ENCODE data around the gene TDP1.

DNA sequence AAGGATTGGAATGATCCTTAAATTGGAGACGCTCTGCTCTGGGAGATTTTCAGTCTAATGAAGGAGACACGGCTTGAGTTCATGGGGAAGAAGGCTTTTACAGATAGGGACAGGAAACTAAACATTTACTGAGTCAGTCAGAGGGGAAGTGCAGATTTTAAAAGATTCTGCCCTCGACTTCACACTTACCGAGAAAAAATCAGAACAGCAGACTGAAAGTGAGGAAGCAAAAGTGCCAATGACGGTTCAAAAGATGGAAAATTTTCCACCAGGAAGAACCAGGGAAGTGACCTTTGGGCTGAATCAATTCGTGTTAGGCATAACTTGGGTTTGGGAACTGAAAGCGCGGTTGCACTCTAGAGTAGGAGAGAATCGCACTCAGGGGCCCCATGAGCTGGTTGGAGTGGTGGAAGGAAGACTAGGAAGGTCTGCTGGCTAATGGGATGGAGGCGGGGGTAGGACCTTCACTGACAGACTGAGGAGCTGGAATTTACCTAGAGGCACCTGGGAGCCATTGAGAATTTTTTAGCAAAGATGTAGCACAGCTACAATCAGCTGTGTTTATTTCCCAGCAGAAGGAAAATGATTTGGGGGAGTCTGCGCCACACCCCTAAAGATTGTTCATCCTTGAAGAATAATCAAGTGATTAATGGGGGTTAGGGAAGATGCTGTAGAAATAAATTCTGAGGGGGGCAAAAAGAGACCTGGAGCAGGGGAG is 107.3 kb downstream of the TDP1 start:
- TF ChIP-seq, protein P1, sequence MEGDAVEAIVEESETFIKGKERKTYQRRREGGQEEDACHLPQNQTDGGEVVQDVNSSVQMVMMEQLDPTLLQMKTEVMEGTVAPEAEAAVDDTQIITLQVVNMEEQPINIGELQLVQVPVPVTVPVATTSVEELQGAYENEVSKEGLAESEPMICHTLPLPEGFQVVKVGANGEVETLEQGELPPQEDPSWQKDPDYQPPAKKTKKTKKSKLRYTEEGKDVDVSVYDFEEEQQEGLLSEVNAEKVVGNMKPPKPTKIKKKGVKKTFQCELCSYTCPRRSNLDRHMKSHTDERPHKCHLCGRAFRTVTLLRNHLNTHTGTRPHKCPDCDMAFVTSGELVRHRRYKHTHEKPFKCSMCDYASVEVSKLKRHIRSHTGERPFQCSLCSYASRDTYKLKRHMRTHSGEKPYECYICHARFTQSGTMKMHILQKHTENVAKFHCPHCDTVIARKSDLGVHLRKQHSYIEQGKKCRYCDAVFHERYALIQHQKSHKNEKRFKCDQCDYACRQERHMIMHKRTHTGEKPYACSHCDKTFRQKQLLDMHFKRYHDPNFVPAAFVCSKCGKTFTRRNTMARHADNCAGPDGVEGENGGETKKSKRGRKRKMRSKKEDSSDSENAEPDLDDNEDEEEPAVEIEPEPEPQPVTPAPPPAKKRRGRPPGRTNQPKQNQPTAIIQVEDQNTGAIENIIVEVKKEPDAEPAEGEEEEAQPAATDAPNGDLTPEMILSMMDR (IDR thresholded peaks at IDR 0.05; ENCODE audit: low read depth, low read length, missing input control), result no peak
- TF ChIP-seq, protein P2, sequence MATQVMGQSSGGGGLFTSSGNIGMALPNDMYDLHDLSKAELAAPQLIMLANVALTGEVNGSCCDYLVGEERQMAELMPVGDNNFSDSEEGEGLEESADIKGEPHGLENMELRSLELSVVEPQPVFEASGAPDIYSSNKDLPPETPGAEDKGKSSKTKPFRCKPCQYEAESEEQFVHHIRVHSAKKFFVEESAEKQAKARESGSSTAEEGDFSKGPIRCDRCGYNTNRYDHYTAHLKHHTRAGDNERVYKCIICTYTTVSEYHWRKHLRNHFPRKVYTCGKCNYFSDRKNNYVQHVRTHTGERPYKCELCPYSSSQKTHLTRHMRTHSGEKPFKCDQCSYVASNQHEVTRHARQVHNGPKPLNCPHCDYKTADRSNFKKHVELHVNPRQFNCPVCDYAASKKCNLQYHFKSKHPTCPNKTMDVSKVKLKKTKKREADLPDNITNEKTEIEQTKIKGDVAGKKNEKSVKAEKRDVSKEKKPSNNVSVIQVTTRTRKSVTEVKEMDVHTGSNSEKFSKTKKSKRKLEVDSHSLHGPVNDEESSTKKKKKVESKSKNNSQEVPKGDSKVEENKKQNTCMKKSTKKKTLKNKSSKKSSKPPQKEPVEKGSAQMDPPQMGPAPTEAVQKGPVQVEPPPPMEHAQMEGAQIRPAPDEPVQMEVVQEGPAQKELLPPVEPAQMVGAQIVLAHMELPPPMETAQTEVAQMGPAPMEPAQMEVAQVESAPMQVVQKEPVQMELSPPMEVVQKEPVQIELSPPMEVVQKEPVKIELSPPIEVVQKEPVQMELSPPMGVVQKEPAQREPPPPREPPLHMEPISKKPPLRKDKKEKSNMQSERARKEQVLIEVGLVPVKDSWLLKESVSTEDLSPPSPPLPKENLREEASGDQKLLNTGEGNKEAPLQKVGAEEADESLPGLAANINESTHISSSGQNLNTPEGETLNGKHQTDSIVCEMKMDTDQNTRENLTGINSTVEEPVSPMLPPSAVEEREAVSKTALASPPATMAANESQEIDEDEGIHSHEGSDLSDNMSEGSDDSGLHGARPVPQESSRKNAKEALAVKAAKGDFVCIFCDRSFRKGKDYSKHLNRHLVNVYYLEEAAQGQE (IDR thresholded peaks at IDR 0.05), result no peak
- TF ChIP-seq, protein P3, sequence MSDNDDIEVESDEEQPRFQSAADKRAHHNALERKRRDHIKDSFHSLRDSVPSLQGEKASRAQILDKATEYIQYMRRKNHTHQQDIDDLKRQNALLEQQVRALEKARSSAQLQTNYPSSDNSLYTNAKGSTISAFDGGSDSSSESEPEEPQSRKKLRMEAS (IDR thresholded peaks at IDR 0.05), result no peak
- no peak for TF ChIP-seq RAD21 (IDR thresholded peaks at IDR 0.05)
- TF ChIP-seq ZBTB33 (IDR thresholded peaks at IDR 0.05), result no peak
- no peak for TF ChIP-seq TAF1 (conservative IDR thresholded peaks at IDR 0.05)
- TF ChIP-seq SP1 (IDR thresholded peaks at IDR 0.05), result no peak
